HEK293 (cell line): Measurements from ENCODE around the gene UPK1A.

Source experiments
- PRDM1 ChIP-seq: fragments of 450-650 bp; formaldehyde crosslinking; IDR thresholded peaks from 2 replicates; pipeline ENCODE4; 2016; ENCODE audit warnings: missing biosample characterization, missing genetic modification characterization
- ZBTB20 ChIP-seq: fragments of 450-650 bp; formaldehyde crosslinking; IDR thresholded peaks from 2 replicates; pipeline ENCODE4 v1.5.1; 2016; ENCODE audit warnings: missing biosample characterization, missing genetic modification characterization

GRCh38 chr19:35673121-35673804 is 6.9 kb downstream of the UPK1A start:
- TF ChIP-seq PRDM1 (tag by site-specific recombination) = no peak; the same call in 1 of the 2 replicates
- TF ChIP-seq ZBTB20 (tag by site-specific recombination) = no peak; the same call in 1 of the 2 replicates
